ENCODE results near the gene VOPP1.

Gene VOPP1

DNA sequence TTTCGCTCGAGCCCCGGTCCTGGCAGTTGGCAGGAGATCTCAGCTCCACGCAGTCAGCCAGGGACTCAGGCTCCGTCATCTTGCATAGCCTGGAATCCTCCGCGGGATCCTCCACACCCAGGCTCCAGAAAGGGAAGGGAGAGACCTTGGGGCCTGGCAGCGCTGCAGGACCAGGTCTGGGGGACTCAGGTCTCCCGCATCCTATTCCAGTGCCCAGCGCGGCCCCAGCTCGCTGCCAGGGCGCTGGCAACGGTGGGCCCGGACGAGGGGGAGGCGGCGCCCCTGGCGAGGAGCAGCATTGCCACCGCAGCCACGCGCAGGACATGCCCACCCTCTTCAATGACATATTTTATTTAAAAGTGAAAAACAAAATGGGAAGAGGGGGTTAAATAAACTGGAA is 123.8 kb downstream of the VOPP1 start:
- TF ChIP-seq, protein P1, sequence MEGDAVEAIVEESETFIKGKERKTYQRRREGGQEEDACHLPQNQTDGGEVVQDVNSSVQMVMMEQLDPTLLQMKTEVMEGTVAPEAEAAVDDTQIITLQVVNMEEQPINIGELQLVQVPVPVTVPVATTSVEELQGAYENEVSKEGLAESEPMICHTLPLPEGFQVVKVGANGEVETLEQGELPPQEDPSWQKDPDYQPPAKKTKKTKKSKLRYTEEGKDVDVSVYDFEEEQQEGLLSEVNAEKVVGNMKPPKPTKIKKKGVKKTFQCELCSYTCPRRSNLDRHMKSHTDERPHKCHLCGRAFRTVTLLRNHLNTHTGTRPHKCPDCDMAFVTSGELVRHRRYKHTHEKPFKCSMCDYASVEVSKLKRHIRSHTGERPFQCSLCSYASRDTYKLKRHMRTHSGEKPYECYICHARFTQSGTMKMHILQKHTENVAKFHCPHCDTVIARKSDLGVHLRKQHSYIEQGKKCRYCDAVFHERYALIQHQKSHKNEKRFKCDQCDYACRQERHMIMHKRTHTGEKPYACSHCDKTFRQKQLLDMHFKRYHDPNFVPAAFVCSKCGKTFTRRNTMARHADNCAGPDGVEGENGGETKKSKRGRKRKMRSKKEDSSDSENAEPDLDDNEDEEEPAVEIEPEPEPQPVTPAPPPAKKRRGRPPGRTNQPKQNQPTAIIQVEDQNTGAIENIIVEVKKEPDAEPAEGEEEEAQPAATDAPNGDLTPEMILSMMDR (IDR thresholded peaks at IDR 0.05; ENCODE audit: extremely low read depth, insufficient read depth, missing control alignments), result no peak
- no peak for DNase-seq (ENCODE audit: low spot score)
- in situ Hi-C loops (cut with MboI; ENCODE audit: low pct_unique_long_range_greater_than_20kb, low sequenced_read_pairs, unreplicated experiment), result no loop called here

DNA sequence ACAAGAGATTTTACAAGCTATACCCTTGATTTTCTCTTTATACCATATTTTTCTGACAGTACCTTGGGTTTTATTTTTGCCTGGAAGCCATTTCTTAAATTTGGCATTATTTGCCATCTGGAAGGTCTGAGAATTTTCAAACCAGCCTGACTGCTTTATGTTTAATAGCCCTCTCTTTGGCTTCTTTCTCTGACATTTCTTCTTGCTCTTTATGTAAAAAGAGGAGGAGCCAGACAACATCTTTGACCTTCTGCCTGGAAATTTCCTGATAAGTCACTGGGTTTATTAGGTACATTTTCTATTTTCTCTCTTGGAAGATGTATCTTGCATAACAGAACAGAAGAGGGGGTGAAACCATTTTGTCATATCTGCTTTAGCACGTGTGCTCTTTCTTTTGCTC is 127.5 kb downstream of the VOPP1 start:
- TF ChIP-seq, protein P1 (IDR thresholded peaks at IDR 0.05; ENCODE audit: extremely low read depth, insufficient read depth, missing control alignments), result no peak
- no peak for DNase-seq (ENCODE audit: low spot score)

GRCh38 chr7:55441774-55442522 is 130.4 kb downstream of the VOPP1 start:
- DNase-seq (ENCODE audit: low spot score), result no peak
- TF ChIP-seq, protein P1 (IDR thresholded peaks at IDR 0.05; ENCODE audit: extremely low read depth, insufficient read depth, missing control alignments), result no peak
- in situ Hi-C loops (cut with MboI; ENCODE audit: low pct_unique_long_range_greater_than_20kb, low sequenced_read_pairs, unreplicated experiment), result no loop called here

More for the DNA sequence above, 127.5 kb downstream of the VOPP1 start:
- in situ Hi-C loops (cut with MboI; ENCODE audit: low pct_unique_long_range_greater_than_20kb, low sequenced_read_pairs, unreplicated experiment), result no loop called here

- in situ Hi-C loops (cut with MboI; ENCODE audit: low pct_unique_long_range_greater_than_20kb, low sequenced_read_pairs, unreplicated experiment), result no loop called here
- TF ChIP-seq, protein P1 (IDR thresholded peaks at IDR 0.05; ENCODE audit: extremely low read depth, insufficient read depth, missing control alignments), result no peak
- DNase-seq (ENCODE audit: low spot score), result no peak
Observed at GRCh38 chr7:55441002-55441401, 131.3 kb downstream of the VOPP1 start.

GRCh38 chr7:55440040-55440690 is 132.1 kb downstream of the VOPP1 start:
- TF ChIP-seq, protein P1 (IDR thresholded peaks at IDR 0.05; ENCODE audit: extremely low read depth, insufficient read depth, missing control alignments), result no peak
- in situ Hi-C loops (cut with MboI; ENCODE audit: low pct_unique_long_range_greater_than_20kb, low sequenced_read_pairs, unreplicated experiment), result no loop called here
- DNase-seq (ENCODE audit: low spot score), result no peak

- DNase-seq (ENCODE audit: low spot score), result no peak
- TF ChIP-seq, protein P1 (IDR thresholded peaks at IDR 0.05; ENCODE audit: extremely low read depth, insufficient read depth, missing control alignments), result no peak
- in situ Hi-C loops (cut with MboI; ENCODE audit: low pct_unique_long_range_greater_than_20kb, low sequenced_read_pairs, unreplicated experiment), result no loop called here
Observed at GRCh38 chr7:55439627-55440026, 132.7 kb downstream of the VOPP1 start.
